Esophagus muscularis mucosa (tissue), 4 donors: ENCODE results near the gene DAB2IP. TPM values are rescaled to one million over a fixed set of nuclear protein-coding genes. Genes with fewer than 3 reads are reported as not detected.

Source experiments
- DNase-seq: peaks from one replicate; pipeline ENCODE4 v3.0.0-alpha.2; 2017; ENCODE audit errors: extremely low spot score
- H3K27ac ChIP-seq, 4 donors: fragments of 200-600 bp; sonication (generic); replicated peaks in 1 of 4; 1 replicate in 3 of 4; 2 replicates in 1 of 4; pipeline ENCODE4 v1.5.1; 2016 to 2019; ENCODE audit warnings: mild to moderate bottlenecking in 1 of 4
- H3K27me3 ChIP-seq, 4 donors: fragments of 200-600 bp; sonication (generic); one replicate each; pipeline versions ENCODE4 v1.5.1 to v1.6.0; 2016 to 2019
- H3K36me3 ChIP-seq, 4 donors: fragments of 200-600 bp; sonication (generic); one replicate each; pipeline ENCODE4 v1.5.1; 2016 to 2019
- H3K4me1 ChIP-seq, 4 donors: fragments of 200-600 bp; sonication (generic); one replicate each; pipeline ENCODE4 v1.5.1; 2016 to 2019
- H3K4me3 ChIP-seq, 4 donors: fragments of 200-600 bp; sonication (generic); 1 replicate in 2 of 4; 2 replicates in 2 of 4; pipeline ENCODE4 v1.5.1; 2016 to 2019; ENCODE audit warnings: mild to moderate bottlenecking in 4 of 4, moderate library complexity in 1 of 4
- H3K9me3 ChIP-seq, 4 donors: fragments of 200-600 bp; sonication (generic); 1 replicate in 3 of 4; 2 replicates in 1 of 4; pipeline ENCODE4 v1.5.1; 2016 to 2019
- EP300 ChIP-seq: sonication (generic); formaldehyde crosslinking; IDR thresholded peaks from one replicate; pipeline ENCODE4 v1.6.1; 2017; ENCODE audit warnings: antibody characterized with exemption
- POLR2A ChIP-seq: fragments of 450-650 bp; IDR thresholded peaks from one replicate; pipeline ENCODE4 v1.6.1; 2017; ENCODE audit warnings: antibody characterized with exemption, moderate library complexity, mild to moderate bottlenecking, low read depth
- POLR2AphosphoS5 ChIP-seq, 2 donors: sonication (generic); formaldehyde crosslinking; IDR thresholded peaks; one replicate each; pipeline ENCODE4 v1.6.1; 2017; ENCODE audit warnings: antibody characterized with exemption in 2 of 2
- WGBS: methylation state at CpG from one replicate; pipeline ENCODE4 v1.1.5; 2018; 5-methylcytosine and 5-hydroxymethylcytosine counted together
- intact Hi-C: fragments of 100-400 bp; cut with DNase I; formaldehyde crosslinking; loops from one replicate; pipeline ENCODE4 v1.15.1; 2023
- total RNA-seq, 4 donors: library from RNA; depleted of rRNA; stranded (reverse); fragments of >200 nt; gene quantifications; one replicate each; pipeline versions ENCODE4 v1.1.0 to v1.2.1, GENCODE V29; 2016
- TF ChIP-seq, protein P1 (sequence below), 3 experiments: fragments of 200-600 bp in 2 of 3; fragments of 450-650 bp in 1 of 3; sonication (generic) in 2 of 3; IDR thresholded peaks; one replicate each; pipeline ENCODE4 v1.5.1; 2017 to 2019; ENCODE audit warnings: antibody characterized with exemption in 3 of 3, mild to moderate bottlenecking in 2 of 3, moderate library complexity in 1 of 3

Gene DAB2IP
- total RNA-seq, 4 donors from 2014 or later = 41.7 to 102 (median 62.4) TPM

DNA sequence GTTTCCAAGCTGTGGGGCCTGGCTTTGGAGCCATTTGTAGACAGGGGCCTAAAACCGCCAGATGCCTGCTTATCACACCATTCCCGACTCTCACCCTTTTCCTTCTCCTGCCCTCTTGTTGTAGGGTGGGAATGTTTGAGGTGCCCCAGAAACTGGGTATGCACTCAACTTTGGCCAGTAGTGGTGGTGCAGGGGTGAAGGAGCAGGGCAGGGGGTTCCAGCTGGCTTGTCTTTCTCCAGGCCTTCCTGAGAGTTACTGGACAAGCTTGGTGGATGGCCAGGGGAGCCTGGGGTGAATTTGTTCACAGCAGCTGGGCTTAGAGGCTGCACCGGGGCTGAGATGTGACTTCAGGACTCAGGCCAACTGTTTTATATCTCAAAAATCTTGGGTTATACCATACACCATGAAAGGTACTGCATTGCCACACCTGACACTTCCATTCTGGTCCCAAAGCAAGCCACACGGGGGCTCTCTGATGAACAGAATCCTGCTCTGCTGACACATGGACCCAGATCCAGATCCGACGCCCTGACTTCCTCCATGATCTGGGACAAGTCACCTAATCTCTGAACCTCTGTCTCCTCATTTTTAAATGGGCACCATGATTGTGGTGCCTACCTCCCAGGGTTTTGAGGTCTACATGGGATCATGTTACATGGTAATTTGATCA is 62.1 kb downstream of the DAB2IP start:
- intact Hi-C loops = no loop called here
- no peak for TF ChIP-seq POLR2A
- no peak for TF ChIP-seq EP300
- TF ChIP-seq POLR2AphosphoS5 (IDR thresholded peaks at IDR 0.05) = no peak
- TF ChIP-seq, protein P1, sequence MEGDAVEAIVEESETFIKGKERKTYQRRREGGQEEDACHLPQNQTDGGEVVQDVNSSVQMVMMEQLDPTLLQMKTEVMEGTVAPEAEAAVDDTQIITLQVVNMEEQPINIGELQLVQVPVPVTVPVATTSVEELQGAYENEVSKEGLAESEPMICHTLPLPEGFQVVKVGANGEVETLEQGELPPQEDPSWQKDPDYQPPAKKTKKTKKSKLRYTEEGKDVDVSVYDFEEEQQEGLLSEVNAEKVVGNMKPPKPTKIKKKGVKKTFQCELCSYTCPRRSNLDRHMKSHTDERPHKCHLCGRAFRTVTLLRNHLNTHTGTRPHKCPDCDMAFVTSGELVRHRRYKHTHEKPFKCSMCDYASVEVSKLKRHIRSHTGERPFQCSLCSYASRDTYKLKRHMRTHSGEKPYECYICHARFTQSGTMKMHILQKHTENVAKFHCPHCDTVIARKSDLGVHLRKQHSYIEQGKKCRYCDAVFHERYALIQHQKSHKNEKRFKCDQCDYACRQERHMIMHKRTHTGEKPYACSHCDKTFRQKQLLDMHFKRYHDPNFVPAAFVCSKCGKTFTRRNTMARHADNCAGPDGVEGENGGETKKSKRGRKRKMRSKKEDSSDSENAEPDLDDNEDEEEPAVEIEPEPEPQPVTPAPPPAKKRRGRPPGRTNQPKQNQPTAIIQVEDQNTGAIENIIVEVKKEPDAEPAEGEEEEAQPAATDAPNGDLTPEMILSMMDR (IDR thresholded peaks at IDR 0.05) = no peak
- H3K9me3 ChIP-seq = no peaks in the 10 kb centered on the region
- peaks cover 60 to 85% (median 75%) of the 10 kb centered on the region in 4 donors for H3K4me1 ChIP-seq
- H3K27ac ChIP-seq = no peak overlapping the region
- DNase-seq = no peak
- no peak overlapping the region for H3K4me3 ChIP-seq
- H3K27me3 ChIP-seq = no peaks in the 10 kb centered on the region
- WGBS = 86% methylated on average over 6 of the region's 6 CpGs
- peaks cover 0 to 4% (median 0%) of the 10 kb centered on the region in 4 donors for H3K36me3 ChIP-seq

DNA sequence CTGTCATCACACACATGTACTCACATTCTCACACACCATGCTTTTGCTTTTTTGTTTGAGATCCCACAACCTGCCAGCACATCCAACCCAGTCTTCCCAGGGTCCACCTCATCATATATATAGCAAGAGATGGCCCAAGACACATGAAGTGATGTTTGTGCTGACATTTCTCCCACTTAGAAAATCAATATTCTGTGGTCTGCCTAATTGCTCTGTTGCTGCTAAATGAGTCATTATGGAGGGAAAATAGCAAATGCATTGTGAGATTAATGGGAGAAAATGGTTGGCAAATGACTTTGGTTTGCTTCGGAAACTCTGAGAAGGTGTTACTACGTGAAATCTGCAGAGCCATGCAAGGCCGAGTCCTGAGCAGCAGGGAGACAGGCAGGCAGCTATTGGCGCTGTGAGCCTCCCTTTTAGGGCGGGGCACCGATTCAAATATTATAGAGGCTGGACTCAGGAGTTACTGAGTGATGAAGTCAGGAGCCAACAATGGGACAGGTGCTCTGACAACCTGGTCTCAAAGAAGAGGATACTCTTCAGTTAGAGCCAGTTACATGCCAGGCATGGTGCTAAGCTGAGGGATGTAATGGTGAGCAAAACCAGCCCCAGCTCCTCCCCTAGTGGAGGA is 62.8 kb downstream of the DAB2IP start:
- H3K27me3 ChIP-seq = no peaks in the 10 kb centered on the region
- peaks cover 0 to 4% (median 0%) of the 10 kb centered on the region in 4 donors for H3K36me3 ChIP-seq
- H3K9me3 ChIP-seq = no peaks in the 10 kb centered on the region
- H3K27ac ChIP-seq = no peak overlapping the region
- no peak overlapping the region for H3K4me3 ChIP-seq
- no peak for DNase-seq
- WGBS = 95% methylated on average over 6 of the region's 6 CpGs
- peaks cover 57 to 83% (median 75%) of the 10 kb centered on the region in 4 donors for H3K4me1 ChIP-seq
- TF ChIP-seq, protein P1 (IDR thresholded peaks at IDR 0.05) = no peak
- TF ChIP-seq EP300 = no peak
- TF ChIP-seq POLR2A = no peak
- TF ChIP-seq POLR2AphosphoS5 (IDR thresholded peaks at IDR 0.05) = no peak
- intact Hi-C loops = no loop called here

DNA sequence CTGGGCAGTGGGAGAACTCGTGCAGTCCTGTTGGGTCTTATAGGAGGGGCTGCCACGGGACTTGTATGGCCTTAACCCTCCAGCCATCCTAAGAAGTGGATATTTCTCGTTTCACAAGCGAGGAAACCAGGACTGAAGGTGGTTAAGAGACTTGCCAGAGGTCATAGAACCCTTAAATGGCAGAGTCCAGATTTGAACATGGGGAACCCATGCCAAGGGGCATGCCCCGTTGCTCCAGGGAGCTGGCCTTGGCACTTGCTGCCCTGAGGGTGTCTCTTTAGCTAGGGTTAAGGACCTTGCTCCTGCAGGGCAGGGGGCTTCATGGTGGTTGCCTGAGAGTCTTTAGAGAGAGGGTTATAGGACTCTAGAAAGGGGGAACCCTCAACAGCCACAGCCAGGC is 63.4 kb downstream of the DAB2IP start:
- Histone ChIP-seq H3K9me3 (no peaks in the 10 kb centered on the region), H3K27ac (no peak overlapping the region), H3K36me3 (peaks cover 0 to 4% (median 0%) of the 10 kb centered on the region in 4 donors), H3K4me3 (no peak overlapping the region), H3K27me3 (no peaks in the 10 kb centered on the region), H3K4me1 (peaks cover 57 to 83% (median 74%) of the 10 kb centered on the region in 4 donors)
- intact Hi-C loops = no loop called here
- WGBS = 92% methylated on average over 5 of the region's 5 CpGs
- TF ChIP-seq POLR2A (no peak), EP300 (no peak)
- TF ChIP-seq, protein P1 (IDR thresholded peaks at IDR 0.05) = no peak
- no peak for DNase-seq

DNA sequence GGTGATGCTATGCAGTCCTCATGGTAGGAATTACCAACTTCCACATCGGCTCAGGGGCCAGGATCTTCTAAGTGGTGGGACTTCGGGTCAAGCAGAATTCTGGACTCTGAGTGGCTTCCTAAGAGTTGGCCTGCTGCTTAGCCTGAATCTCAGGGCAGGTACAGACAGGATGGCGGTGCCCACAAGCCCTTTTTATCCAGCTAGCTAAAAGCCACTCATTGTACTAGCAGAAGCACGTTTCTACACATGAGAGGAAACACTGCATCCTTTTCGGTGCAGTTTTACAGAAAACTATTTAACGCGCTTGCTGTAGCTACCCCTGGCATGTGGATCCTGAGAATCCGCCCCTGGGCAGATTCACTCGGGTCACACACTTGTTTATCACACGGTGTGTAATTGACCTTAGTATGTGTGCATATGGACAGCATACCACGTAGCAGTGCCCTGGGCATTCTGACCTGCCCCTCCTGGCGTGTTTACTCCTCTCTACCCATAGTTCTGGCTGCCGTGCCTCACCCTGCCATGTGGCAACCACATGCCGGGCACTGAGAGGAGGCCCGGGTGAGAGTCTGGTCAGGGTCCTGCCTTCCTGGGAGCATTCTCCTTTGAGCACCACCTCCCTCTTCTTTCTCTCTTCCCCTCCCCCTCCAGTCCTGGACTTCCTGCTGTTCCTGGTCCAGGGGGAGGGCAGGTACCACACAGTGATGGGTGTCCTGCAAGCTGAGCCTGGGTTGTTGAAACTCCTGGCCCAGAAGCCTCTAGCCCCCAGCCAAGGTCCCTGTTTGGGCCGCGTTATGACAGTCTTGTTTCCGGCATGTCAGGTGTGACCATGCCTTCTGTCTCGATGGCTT is 65.9 kb downstream of the DAB2IP start:
- intact Hi-C loops = no loop called here
- no peak for DNase-seq
- 74% methylated on average over 17 of the region's 19 CpGs for WGBS
- no peak overlapping the region for H3K4me3 ChIP-seq
- no peaks in the 10 kb centered on the region for H3K9me3 ChIP-seq
- peaks cover 0 to 4% (median 0%) of the 10 kb centered on the region in 4 donors for H3K36me3 ChIP-seq
- no peak for TF ChIP-seq POLR2AphosphoS5 (IDR thresholded peaks at IDR 0.05)
- TF ChIP-seq POLR2A = no peak
- TF ChIP-seq, protein P1 (IDR thresholded peaks at IDR 0.05) = no peak
- no peak for TF ChIP-seq EP300
- no peak overlapping the region for H3K27ac ChIP-seq
- peaks cover 71 to 88% (median 77%) of the 10 kb centered on the region in 4 donors for H3K4me1 ChIP-seq
- no peaks in the 10 kb centered on the region for H3K27me3 ChIP-seq
